ENCODE data around the gene MRPL58. TPM values are rescaled to one million over a fixed set of nuclear protein-coding genes. Genes with fewer than 3 reads are reported as not detected.

Gene MRPL58
- total and polyA plus RNA-seq, 2 experiments from 2014 or later = 38.0 to 66.7 TPM

- Mint-ChIP-seq H3K4me1 (no peaks in the 10 kb centered on the region; the same call in 2 of the 3 replicates), H3K36me3 (ENCODE audit: low read depth) (peaks cover 16% of the 10 kb centered on the region), H3K27me3 (ENCODE audit: insufficient read depth, low read depth, poor library complexity) (peaks cover 4% of the 10 kb centered on the region), H3K4me3 (no peak overlapping the region), H3K9me3 (no peaks in the 10 kb centered on the region; the same call in 2 of the 3 replicates), H3K27ac (no peak overlapping the region)
- no peak overlapping the region for H3K27ac ChIP-seq (ENCODE audit: low read depth)
- ATAC-seq = peak; percentile 94
- no peaks in the 10 kb centered on the region; the same call in 1 of the 2 replicates for H4K20me1 ChIP-seq (replicated peaks; ENCODE audit: insufficient read depth)
- TF ChIP-seq ZNF462 (CRISPR knock-in tag; IDR thresholded peaks at IDR 0.05) = no peak
- TF ChIP-seq ETS1 (IDR thresholded peaks at IDR 0.05) = no peak
- TF ChIP-seq CTCF (conservative IDR thresholded peaks at IDR 0.05; ENCODE audit: low read depth in 2 of 2) = peak; percentile 49 to 78
- TF ChIP-seq REST (IDR thresholded peaks at IDR 0.05; ENCODE audit: unreplicated experiment) = no peak
- TF ChIP-seq JUNB (IDR thresholded peaks at IDR 0.05; ENCODE audit: unreplicated experiment) = no peak
- H2AFZ ChIP-seq = no peak overlapping the region
- no peaks in the 10 kb centered on the region for H3K79me2 ChIP-seq (replicated peaks; ENCODE audit: insufficient read depth)
- H3K4me3 ChIP-seq = no peak overlapping the region
- no peaks in the 10 kb centered on the region for H3F3A ChIP-seq (replicated peaks; ENCODE audit: low read depth)
- no peaks in the 10 kb centered on the region for H3K27me3 ChIP-seq (ENCODE audit: insufficient read depth)
- peak; percentile 86 for DNase-seq (ENCODE audit: low spot score)
- peaks cover 3% of the 10 kb centered on the region; the same call in 1 of the 2 replicates for H3K36me3 ChIP-seq (ENCODE audit: insufficient read depth)
- no peaks in the 10 kb centered on the region for H3K4me1 ChIP-seq (ENCODE audit: insufficient read depth)
- H3K4me2 ChIP-seq = no peak overlapping the region
- H3K9me2 ChIP-seq (ENCODE audit: insufficient read depth) = no peaks in the 10 kb centered on the region
These were observed 9.2 kb upstream of the MRPL58 start for GRCh38 chr17:75003070-75003956.
